ENCODE measurements around the gene HEXA.

DNA sequence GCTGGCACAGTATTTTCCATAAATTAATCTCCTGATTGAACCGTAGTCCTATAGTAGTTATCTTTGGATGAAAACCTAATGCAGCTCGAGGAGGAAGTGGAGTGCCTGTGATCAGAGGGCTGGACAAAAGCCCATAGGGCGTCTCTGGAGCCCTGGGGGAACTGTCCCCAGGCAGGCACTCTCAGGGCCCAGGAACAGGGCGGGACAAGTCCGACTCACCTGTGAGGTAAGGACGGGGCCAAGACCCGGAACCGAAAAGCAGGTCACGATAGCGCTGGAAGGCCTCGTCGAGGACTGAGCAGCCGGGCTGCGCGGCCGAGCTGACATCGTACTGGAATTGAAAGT lies 341 bp downstream of the HEXA start:
- TF ChIP-seq, protein P1, sequence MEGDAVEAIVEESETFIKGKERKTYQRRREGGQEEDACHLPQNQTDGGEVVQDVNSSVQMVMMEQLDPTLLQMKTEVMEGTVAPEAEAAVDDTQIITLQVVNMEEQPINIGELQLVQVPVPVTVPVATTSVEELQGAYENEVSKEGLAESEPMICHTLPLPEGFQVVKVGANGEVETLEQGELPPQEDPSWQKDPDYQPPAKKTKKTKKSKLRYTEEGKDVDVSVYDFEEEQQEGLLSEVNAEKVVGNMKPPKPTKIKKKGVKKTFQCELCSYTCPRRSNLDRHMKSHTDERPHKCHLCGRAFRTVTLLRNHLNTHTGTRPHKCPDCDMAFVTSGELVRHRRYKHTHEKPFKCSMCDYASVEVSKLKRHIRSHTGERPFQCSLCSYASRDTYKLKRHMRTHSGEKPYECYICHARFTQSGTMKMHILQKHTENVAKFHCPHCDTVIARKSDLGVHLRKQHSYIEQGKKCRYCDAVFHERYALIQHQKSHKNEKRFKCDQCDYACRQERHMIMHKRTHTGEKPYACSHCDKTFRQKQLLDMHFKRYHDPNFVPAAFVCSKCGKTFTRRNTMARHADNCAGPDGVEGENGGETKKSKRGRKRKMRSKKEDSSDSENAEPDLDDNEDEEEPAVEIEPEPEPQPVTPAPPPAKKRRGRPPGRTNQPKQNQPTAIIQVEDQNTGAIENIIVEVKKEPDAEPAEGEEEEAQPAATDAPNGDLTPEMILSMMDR (conservative IDR thresholded peaks at IDR 0.05) = no peak
- TF ChIP-seq ZFX (IDR thresholded peaks at IDR 0.05) = no peak
